ENCODE data around the gene TUBA1C. TPM values are rescaled to one million over a fixed set of nuclear protein-coding genes. Genes with fewer than 3 reads are reported as not detected.

Gene TUBA1C
- total and polyA plus RNA-seq, 2 of the 8 experiments (the other 6 are each of a cell fraction or from before 2014, with no cell fraction given) = 504 to 3,101 TPM

GRCh38 chr12:49276304-49277290 is 11.7 kb downstream of the TUBA1C start:
- H3K27ac ChIP-seq (ENCODE audit: low read depth, low read length) = no peak overlapping the region
- no peak overlapping the region for H2BK120ac ChIP-seq (replicated peaks; ENCODE audit: low read depth, low read length)
- no peak overlapping the region for H3K56ac ChIP-seq (replicated peaks; ENCODE audit: insufficient read length, low read depth, low read length)
- H3K9ac ChIP-seq (replicated peaks in 1 of 4; ENCODE audit: extremely low read depth in 1 of 4, low read depth in 3 of 4, low read length in 3 of 4) = no peak overlapping the region
- H3K27me3 ChIP-seq (replicated peaks in 1 of 4; ENCODE audit: control insufficient read depth in 3 of 4, extremely low read depth in 1 of 4, insufficient read depth in 3 of 4, low read length in 3 of 4) = no peaks in the 10 kb centered on the region
- FAIRE-seq (no peak), DNase-seq (ENCODE audit: low read depth in 1 of 2, low spot score in 2 of 2) (no peak)
- H3K4me2 ChIP-seq (ENCODE audit: insufficient read depth in 1 of 2, low read depth in 2 of 2, low read length in 2 of 2) = no peak overlapping the region
- H2AK5ac ChIP-seq (ENCODE audit: low read depth, low read length) = no peak overlapping the region
- no peaks in the 10 kb centered on the region for H3K79me2 ChIP-seq (ENCODE audit: control insufficient read depth in 1 of 2, insufficient read depth in 2 of 2, low read length in 2 of 2)
- peaks cover 5 to 20% (median 14%) of the 10 kb centered on the region in 4 experiments; a peak in 6 of 8 replicates for H3K36me3 ChIP-seq (ENCODE audit: control insufficient read depth in 2 of 4, insufficient read depth in 4 of 4, low read length in 3 of 4)
- TF ChIP-seq SUZ12 (IDR thresholded peaks at IDR 0.05; ENCODE audit: low read length) = no peak
- TF ChIP-seq EGR1 (IDR thresholded peaks at IDR 0.05; ENCODE audit: borderline replicate concordance, low read depth, low read length) = no peak
- no peak for TF ChIP-seq TAF1 (IDR thresholded peaks at IDR 0.05; ENCODE audit: low read depth, low read length)
- TF ChIP-seq GABPA (IDR thresholded peaks at IDR 0.05; ENCODE audit: borderline replicate concordance, insufficient read depth, low read length) = no peak
- no peak for TF ChIP-seq GTF2F1 (IDR thresholded peaks at IDR 0.05; ENCODE audit: borderline replicate concordance, low read depth, low read length)
- TF ChIP-seq SIRT6 (IDR thresholded peaks at IDR 0.05; ENCODE audit: low read length) = no peak
- 87% methylated on average over 13 of the region's 13 CpGs; no CpG with 5 or more reads in 1 of the 2 experiments for WGBS, 2 experiments (ENCODE audit: extremely low coverage in 1 of 2, insufficient coverage in 1 of 2, insufficient read length in 1 of 2, insufficient replicate concordance in 2 of 2, low coverage in 1 of 2, low lambda C conversion rate in 2 of 2, missing lambda C conversion rate in 1 of 2)
- no peak overlapping the region for H3K4ac ChIP-seq (replicated peaks; ENCODE audit: insufficient read length, low read depth, low read length)
- H2AFZ ChIP-seq (ENCODE audit: low read length) = no peak overlapping the region
- H3K9me3 ChIP-seq (ENCODE audit: insufficient read depth in 2 of 2, low read depth in 1 of 2, low read length in 1 of 2) = no peaks in the 10 kb centered on the region
- CTCF ChIA-PET (ENCODE audit: partially characterized antibody) = interaction anchor here (0.5 to 17.0 kb wide), 14 partner anchors 8 to 761 kb away, joined by 3 to 172 read pairs (median 4); partner anchors contain the start of gene PRPH
- no peak overlapping the region for H3K14ac ChIP-seq (ENCODE audit: insufficient read length)
- H3K79me1 ChIP-seq (ENCODE audit: low read depth, low read length) = no peaks in the 10 kb centered on the region; the same call in 1 of the 2 replicates
- no peak overlapping the region for H2BK5ac ChIP-seq (ENCODE audit: low read depth, low read length)
- H2BK15ac ChIP-seq (ENCODE audit: low read length) = no peak overlapping the region
- no peak overlapping the region for H4K91ac ChIP-seq (replicated peaks; ENCODE audit: insufficient read length, low read length)
- POLR2A ChIA-PET (ENCODE audit: partially characterized antibody) = interaction anchor here (0.9 to 6.7 kb wide), 5 partner anchors 11 to 290 kb away, joined by 3 to 111 read pairs (median 3); partner anchors contain the start of genes TUBA1A and TUBA1C
- H4K8ac ChIP-seq (ENCODE audit: extremely low read depth, insufficient read depth, low read length) = no peak overlapping the region
- H2BK20ac ChIP-seq (ENCODE audit: low read length) = no peak overlapping the region
- H3K4me1 ChIP-seq (replicated peaks in 1 of 4; ENCODE audit: control insufficient read depth in 3 of 4, insufficient read depth in 4 of 4, low read length in 3 of 4) = peaks cover 0 to 7% (median 5%) of the 10 kb centered on the region in 4 experiments; a peak in 3 of 7 replicates
- no peak overlapping the region for H4K5ac ChIP-seq (ENCODE audit: insufficient read length, low read depth, low read length)
- no peak overlapping the region for H2BK12ac ChIP-seq (ENCODE audit: low read depth, low read length)
- H4K20me1 ChIP-seq (replicated peaks in 1 of 2; ENCODE audit: control insufficient read depth in 1 of 2, insufficient read depth in 2 of 2, low read length in 2 of 2) = peaks cover 0 to 4% of the 10 kb centered on the region in 2 experiments
- H3K23ac ChIP-seq (ENCODE audit: insufficient read length) = no peak overlapping the region
- H3K4me3 ChIP-seq (ENCODE audit: extremely low read depth in 1 of 4, insufficient read depth in 2 of 4, low read depth in 3 of 4, low read length in 4 of 4) = no peak overlapping the region
- H3K23me2 ChIP-seq (ENCODE audit: low read depth, low read length) = no peaks in the 10 kb centered on the region
- no peak overlapping the region for H3K18ac ChIP-seq (ENCODE audit: extremely low read depth, low read length)

Data from H1 (cell line).